Endothelial cell of umbilical vein (primary cell): ENCODE data around the gene SERPIND1.

Experiments
- EZH2 ChIP-seq: IDR thresholded peaks from 2 replicates; pipeline ENCODE4 v1.6.1; 2012; ENCODE audit warnings: borderline replicate concordance, low read depth, mild to moderate bottlenecking, moderate library complexity, low read length, inconsistent platforms; ENCODE audit not compliant: severe bottlenecking
- FOS ChIP-seq: IDR thresholded peaks from 2 replicates; pipeline ENCODE4 v1.6.1; 2011; ENCODE audit warnings: mild to moderate bottlenecking, low read length, moderate library complexity, borderline replicate concordance; ENCODE audit not compliant: insufficient read depth
- MYC ChIP-seq: IDR thresholded peaks from one replicate; pipeline ENCODE4 v1.6.1; 2011; ENCODE audit warnings: mild to moderate bottlenecking, low read depth, low read length
- POLR2A ChIP-seq: IDR thresholded peaks from 2 replicates; pipeline ENCODE4 v1.6.1; 2012; ENCODE audit warnings: low read depth, mild to moderate bottlenecking, control low read depth, low read length
- TF ChIP-seq, protein P1 (sequence below), 2 donors: IDR thresholded peaks; 1 replicate in 1 of 2; 2 replicates in 1 of 2; pipeline ENCODE4 v1.5.1; 2011; ENCODE audit warnings: low read length in 2 of 2, mild to moderate bottlenecking in 2 of 2, moderate library complexity in 2 of 2, control low read depth in 1 of 2, inconsistent platforms in 1 of 2, low read depth in 1 of 2; ENCODE audit not compliant: insufficient read depth in 1 of 2; ENCODE audit errors: extremely low read depth in 1 of 2

- TF ChIP-seq, protein P1, sequence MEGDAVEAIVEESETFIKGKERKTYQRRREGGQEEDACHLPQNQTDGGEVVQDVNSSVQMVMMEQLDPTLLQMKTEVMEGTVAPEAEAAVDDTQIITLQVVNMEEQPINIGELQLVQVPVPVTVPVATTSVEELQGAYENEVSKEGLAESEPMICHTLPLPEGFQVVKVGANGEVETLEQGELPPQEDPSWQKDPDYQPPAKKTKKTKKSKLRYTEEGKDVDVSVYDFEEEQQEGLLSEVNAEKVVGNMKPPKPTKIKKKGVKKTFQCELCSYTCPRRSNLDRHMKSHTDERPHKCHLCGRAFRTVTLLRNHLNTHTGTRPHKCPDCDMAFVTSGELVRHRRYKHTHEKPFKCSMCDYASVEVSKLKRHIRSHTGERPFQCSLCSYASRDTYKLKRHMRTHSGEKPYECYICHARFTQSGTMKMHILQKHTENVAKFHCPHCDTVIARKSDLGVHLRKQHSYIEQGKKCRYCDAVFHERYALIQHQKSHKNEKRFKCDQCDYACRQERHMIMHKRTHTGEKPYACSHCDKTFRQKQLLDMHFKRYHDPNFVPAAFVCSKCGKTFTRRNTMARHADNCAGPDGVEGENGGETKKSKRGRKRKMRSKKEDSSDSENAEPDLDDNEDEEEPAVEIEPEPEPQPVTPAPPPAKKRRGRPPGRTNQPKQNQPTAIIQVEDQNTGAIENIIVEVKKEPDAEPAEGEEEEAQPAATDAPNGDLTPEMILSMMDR (IDR thresholded peaks at IDR 0.05; ENCODE audit: extremely low read depth in 1 of 2, insufficient read depth in 1 of 2, low read depth in 1 of 2, low read length in 2 of 2), result no peak
- TF ChIP-seq EZH2 (no peak), FOS (no peak), POLR2A (no peak), MYC (no peak)
Observed at GRCh38 chr22:20788627-20789344, 14.9 kb downstream of the SERPIND1 start.
